HG02588 (cell line): ENCODE results near the gene ABCC5.
"Not testable (repeated sequence)": the region's sequence is repeated elsewhere in the genome, so short reads cannot be mapped to it uniquely, and the experiment has no call there.

Source experiments
- ATAC-seq: cut with Tn5 transposase; IDR thresholded peaks from one replicate; pipeline ENCODE4 v1.9.1; 2021; ENCODE audit warnings: mild to moderate bottlenecking, moderate library complexity; ENCODE audit not compliant: unreplicated experiment

Gene ABCC5

GRCh38 chr3:184017672-184018423 is at the start of gene ABCC5:
TSS of gene ABCC5 (minus strand) at chr3:184017884. CDS start at chr3:184014392, 3,492 bp downstream.
- ATAC-seq, result peak; percentile 97

- ATAC-seq, result no peak
These were observed 48.5 kb upstream of the ABCC5 start for GRCh38 chr3:184066211-184066610.

DNA sequence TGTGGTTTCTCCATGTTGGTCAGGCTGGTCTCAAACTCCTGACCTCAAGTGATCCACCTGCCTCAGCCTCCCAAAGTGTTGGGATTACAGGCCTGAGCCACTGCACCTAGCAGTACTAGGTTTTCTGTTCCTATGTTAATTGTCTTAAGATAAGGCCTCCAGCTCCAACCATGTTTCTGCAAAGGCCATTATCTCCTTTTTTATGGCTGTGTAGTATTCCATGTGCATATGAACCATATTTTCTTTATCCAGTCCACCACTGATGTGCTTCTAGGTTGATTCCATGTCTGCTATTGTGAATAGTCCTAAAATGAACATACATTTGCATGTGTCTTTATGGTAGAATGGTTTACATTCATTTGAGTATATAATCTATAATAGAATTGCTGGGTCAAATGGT is 45.0 kb upstream of the ABCC5 start:
- no peak for ATAC-seq

GRCh38 chr3:184059424-184059823 is 41.7 kb upstream of the ABCC5 start:
- no peak for ATAC-seq

GRCh38 chr3:184058029-184058428 is 40.3 kb upstream of the ABCC5 start:
- ATAC-seq, result no peak

DNA sequence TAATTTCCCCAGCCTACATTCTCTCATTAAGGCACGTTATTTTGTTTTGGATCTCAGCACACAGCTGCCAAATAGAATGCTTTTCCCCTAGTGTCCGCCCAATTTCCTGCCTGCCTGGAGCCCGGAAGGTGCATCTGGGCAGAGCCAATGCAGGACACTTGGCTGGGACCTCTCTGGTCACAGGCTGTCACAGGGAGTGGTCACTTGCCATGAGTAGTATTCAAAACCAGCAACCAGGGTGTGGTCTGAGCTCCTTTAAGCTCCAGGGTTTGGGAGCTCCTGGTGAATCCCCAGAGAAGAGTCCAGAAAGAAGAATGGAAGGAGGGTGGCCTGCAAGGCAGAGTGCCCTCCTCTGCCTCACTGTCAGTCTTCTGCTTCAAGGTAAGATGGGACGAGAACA is 35.1 kb upstream of the ABCC5 start, which contains the start of gene HTR3C:
TSS of gene HTR3C (plus strand) at position 281 of the 400 bp plus-strand sequence. CDS start at position 315, 34 bp downstream.
- no peak for ATAC-seq

GRCh38 chr3:184050217-184050847 is 32.6 kb upstream of the ABCC5 start:
- ATAC-seq, result no peak

GRCh38 chr3:184045995-184046394 is 28.3 kb upstream of the ABCC5 start:
- no peak for ATAC-seq

- no peak for ATAC-seq
These were observed 24.9 kb upstream of the ABCC5 start for GRCh38 chr3:184042617-184043016.

DNA sequence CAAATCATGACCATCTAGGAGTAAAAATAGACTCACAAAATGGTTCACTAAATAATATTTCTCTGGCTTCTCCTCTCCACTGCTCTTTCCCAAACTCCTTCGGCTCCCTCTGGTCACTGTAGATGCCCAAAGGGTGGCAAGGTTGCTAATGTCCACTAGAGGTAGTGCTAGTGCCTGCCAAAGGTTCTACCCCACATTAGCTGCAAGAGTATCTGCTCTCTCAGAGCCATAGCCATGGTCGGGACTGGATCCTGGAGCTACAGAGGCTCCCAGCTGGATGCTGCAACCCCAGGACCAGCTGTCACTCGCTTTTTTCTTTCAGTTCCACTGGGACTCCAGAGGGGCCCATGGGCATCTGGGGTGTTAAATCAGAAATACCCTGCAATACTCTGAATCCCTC is 22.3 kb upstream of the ABCC5 start:
- no peak for ATAC-seq

GRCh38 chr3:184039414-184039813 is 21.7 kb upstream of the ABCC5 start:
- no peak for ATAC-seq

DNA sequence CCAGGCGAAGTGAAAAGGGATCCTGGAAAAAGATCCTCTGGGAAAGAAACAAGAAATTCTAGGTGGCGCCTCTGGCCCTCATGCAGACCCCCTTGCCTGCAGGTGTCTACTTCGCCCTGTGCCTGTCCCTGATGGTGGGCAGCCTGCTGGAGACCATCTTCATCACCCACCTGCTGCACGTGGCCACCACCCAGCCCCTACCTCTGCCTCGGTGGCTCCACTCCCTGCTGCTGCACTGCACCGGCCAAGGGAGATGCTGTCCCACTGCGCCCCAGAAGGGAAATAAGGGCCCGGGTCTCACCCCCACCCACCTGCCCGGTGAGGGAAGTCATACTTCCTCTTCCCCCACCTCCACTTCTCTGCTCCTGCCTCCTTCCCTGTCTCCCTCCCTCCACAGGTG is 20.6 kb upstream of the ABCC5 start:
- not testable (repeated sequence) for ATAC-seq

DNA sequence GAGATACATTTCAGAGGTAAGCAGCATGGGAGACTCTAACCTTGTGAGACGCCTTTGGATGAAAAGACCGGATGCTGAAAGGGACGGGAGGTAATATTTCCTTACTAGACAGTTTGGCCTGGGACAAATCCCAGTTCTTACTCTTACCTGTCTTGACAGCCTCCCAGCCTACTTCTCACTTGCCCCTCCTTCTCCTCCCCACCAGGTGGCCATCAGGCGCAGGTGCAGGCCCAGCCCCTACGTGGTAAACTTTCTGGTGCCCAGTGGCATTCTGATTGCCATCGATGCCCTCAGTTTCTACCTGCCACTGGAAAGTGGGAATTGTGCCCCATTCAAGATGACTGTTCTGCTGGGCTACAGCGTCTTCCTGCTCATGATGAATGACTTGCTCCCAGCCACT is 20.1 kb upstream of the ABCC5 start:
- ATAC-seq, result no peak

DNA sequence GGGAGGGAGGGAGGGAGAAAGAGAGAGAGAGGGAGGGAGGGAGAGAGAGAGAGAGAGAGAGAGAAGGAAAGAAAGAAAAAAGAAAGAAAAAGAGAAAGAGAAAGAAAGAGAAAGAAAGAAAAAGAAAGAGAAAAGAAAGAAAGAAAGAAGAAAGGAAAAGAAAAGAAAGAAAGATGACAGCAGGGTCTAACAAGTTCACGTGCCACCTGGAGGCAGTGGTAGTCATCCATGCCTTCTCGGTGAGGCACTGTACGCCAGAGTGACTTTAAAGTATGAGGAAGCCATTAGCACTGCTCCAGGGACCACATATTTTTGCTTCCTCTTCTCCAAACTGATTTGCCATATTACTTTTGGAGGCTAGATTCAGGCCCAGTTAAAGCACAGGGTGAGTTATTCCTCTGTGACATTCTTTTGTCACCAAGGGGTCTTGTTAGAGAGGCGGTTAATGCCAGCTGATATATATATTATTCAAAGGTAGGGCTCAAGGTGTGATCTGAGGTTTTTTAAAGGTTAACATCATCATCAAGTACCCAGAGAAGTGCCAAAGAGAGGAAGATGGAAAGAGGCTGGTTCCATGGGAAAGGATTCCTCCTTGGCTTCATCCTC is 13.6 kb upstream of the ABCC5 start, which contains the start of gene HTR3D:
TSS of gene HTR3D (plus strand) at position 556 of the 606 bp plus-strand sequence. CDS start at position 556, 0 bp downstream.
- ATAC-seq, result no peak

DNA sequence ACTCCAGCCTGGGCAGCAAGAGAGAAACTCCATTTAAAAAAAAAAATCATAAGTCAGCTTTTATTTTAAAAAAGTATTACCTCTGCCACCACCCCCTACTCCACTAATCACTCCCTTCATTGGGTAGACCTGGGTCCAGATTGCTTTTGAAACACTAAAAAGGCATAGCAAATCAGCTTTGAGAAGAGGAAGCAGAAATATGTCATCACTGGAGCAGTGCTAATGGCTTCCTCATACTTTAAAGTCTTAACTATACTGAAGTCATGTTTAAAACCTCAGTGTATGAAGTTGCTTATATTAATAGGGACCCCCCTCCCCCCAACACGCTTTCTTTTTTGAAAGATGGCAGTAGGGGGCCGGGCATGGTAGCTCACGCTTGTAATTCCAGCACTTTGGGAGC is 12.9 kb upstream of the ABCC5 start:
- ATAC-seq, result no peak

DNA sequence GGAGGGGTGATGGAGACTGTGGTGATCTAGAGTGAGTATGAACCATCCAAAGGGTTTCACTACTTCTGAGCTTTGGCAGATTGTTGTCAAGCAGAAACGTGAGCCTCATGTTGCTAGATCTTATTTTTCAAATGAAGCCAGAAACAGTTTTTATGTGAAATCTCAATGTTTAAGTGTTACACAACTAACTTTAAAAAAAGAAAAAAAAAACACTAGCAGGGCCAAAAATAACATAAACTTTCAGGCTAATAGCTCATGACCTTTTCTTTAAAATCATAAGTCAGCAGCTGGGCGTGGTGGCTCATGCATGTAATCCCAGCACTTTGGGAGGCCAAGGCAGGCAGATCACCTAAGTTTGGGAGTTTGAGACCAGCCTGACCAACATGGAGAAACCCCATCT is 11.8 kb upstream of the ABCC5 start:
- ATAC-seq, result no peak

- ATAC-seq, result not testable (repeated sequence)
These were observed 10.7 kb upstream of the ABCC5 start for GRCh38 chr3:184028275-184028890.

DNA sequence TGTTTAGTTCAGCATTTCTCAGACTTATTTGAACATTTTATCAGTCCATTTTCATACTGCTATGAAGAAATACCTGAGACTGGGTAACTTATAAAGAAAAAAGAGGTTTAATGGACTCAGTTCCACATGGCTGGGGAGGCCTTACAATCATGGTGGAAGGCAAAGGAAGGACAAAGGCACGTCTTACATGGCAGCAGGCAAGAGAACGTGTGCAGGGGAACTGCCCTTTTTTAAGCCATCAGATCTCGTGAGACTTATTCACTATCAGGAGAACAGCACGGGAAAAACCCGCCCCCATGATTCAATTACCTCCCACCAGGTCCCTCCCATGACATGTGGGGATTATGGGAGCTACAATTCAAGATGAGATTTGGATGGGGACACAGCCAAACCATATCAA is 7.6 kb upstream of the ABCC5 start:
- not testable (repeated sequence) for ATAC-seq

DNA sequence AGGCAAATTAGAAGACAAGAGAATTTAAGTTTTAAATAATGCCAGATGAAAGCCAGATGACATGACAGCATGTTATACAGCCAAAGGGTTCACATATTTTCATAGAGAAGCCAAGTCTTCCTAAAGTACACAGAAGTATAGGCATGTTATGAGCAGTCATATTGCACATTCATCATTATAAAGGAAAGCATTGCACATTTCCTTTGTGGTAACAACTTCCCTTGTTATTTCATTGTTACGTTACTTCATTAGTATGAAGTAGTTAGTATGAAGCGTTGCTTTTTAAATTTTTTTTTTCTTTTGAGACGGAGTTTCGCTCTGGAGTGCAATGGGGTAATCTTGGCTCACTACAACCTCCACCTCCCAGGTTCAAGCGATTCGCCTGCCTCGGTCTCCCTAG is 4.6 kb upstream of the ABCC5 start:
- no peak for ATAC-seq

DNA sequence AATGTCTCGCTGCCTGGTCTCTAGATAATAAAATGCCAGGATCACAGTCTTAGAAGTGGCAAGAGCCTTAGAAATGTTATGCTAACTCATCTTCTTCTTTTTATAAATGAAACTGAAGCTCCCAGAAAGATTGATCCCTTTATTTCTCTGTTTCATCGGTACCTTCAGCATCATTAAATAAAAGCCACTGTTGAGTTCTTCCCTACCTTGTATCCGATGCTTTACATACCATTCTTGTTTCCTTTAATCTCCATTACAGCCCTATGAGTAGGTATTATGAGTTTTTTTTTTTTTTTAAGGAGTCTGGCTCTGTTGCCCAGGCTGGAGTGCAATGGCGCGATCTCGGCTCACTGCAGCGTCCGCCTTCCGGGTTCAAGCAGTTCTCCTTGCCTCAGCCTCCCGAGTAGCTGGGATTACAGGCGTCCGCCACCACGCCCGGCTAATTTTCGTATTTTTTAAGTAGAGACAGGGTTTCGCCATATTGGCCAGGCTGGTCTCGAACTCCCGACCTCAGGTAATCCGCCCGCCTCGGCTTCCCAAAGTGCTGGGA is 815 bp upstream of the ABCC5 start:
- ATAC-seq, result no peak
